HCT116 (cell line): Measurements from ENCODE around the gene PRKD2. TPM values are rescaled to one million over a fixed set of nuclear protein-coding genes. Genes with fewer than 3 reads are reported as not detected.

ENCODE experiments used
- ATAC-seq: fragments of 200-7000 bp; cut with Tn5 transposase; 2 replicates; pipeline ENCODE4 v1.9.1; 2020; ENCODE audit warnings: mild to moderate bottlenecking, moderate library complexity
- BruUV-seq: library from RNA; stranded (reverse); fragments of 400-500 nt; replicated peaks from 2 replicates; lab custom pipeline; 2021; lab: Mats Ljungman, UMichigan
- CTCF ChIA-PET: fragments of 300-600 bp; sonication (Branson Sonifier 250); formaldehyde crosslinking; loops from one replicate; lab custom pipeline; 2021; ENCODE audit warnings: antibody characterized with exemption; lab: Charles Lee
- POLR2A ChIA-PET: fragments of 300-600, 350-600 bp; sonication (Branson Sonifier 250); formaldehyde crosslinking; loops from one replicate; lab custom pipeline; 2021; ENCODE audit warnings: antibody characterized with exemption; lab: Charles Lee
- RAD21 ChIA-PET, 2 experiments: fragments of 300-600 bp; sonication (Branson Sonifier 250); formaldehyde crosslinking; loops; one replicate each; lab custom pipeline; 2023; ENCODE audit warnings: low total read pairs in 2 of 2; ENCODE audit not compliant: uncharacterized antibody in 2 of 2, unreplicated experiment in 2 of 2, low non-redundant PET in 1 of 2; lab: Charles Lee
- DNase-seq: peaks from one replicate; pipeline ENCODE4 v3.0.0-alpha.2; 2010; ENCODE audit warnings: low read depth, low spot score
- H2AFZ ChIP-seq: fragments of 200-600 bp; shearing (Covaris generic), sonication (generic); 2 replicates; pipeline ENCODE4 v1.6.1; 2017; ENCODE audit warnings: low read depth, mixed run types, mixed read lengths, antibody characterized with exemption, low read length; ENCODE audit not compliant: poor library complexity, severe bottlenecking
- H3K27ac ChIP-seq: 2 replicates; pipeline ENCODE4 v1.5.1; 2012; ENCODE audit warnings: low read depth, low read length
- H3K27me3 ChIP-seq: fragments of 200-600 bp; sonication (generic); 2 replicates; pipeline ENCODE4 v1.6.1; 2016; ENCODE audit warnings: mixed run types, low read length, mixed read lengths; ENCODE audit not compliant: insufficient read depth
- H3K36me3 ChIP-seq, 2 experiments: fragments of 200-500 bp in 1 of 2; fragments of 200-600 bp in 1 of 2; sonication (Bioruptor generic) in 1 of 2; sonication (generic) in 1 of 2; 2 replicates each; pipeline versions ENCODE4 v1.5.1 to v1.6.1; 2014 to 2016; ENCODE audit warnings: low read length in 2 of 2, inconsistent platforms in 1 of 2, mixed read lengths in 1 of 2, mixed run types in 1 of 2; ENCODE audit not compliant: insufficient read depth in 2 of 2, control insufficient read depth in 1 of 2
- H3K4me1 ChIP-seq, 2 experiments: fragments of 200-600 bp in 1 of 2; sonication (generic) in 1 of 2; 2 replicates each; pipeline versions ENCODE4 v1.5.1 to v1.6.1; 2012 to 2017; ENCODE audit warnings: low read length in 2 of 2, inconsistent platforms in 1 of 2, mild to moderate bottlenecking in 1 of 2, mixed read lengths in 1 of 2, mixed run types in 1 of 2, moderate library complexity in 1 of 2; ENCODE audit not compliant: insufficient read depth in 2 of 2, control insufficient read depth in 1 of 2
- H3K4me2 ChIP-seq: fragments of 200-600 bp; sonication (generic); 2 replicates; pipeline ENCODE4 v1.6.1; 2017; ENCODE audit warnings: mixed run types, low read length, mixed read lengths
- H3K4me3 ChIP-seq, 2 experiments: fragments of 200-600 bp in 1 of 2; sonication (generic) in 1 of 2; replicated peaks in 1 of 2; 2 replicates each; pipeline ENCODE4 v1.5.1; 2011 to 2016; ENCODE audit warnings: low read length in 2 of 2, control low read depth in 1 of 2, low read depth in 1 of 2, mild to moderate bottlenecking in 1 of 2, mixed read lengths in 1 of 2, mixed run types in 1 of 2
- H3K79me2 ChIP-seq: fragments of 200-600 bp; sonication (generic); 2 replicates; pipeline ENCODE4 v1.6.1; 2017; ENCODE audit warnings: mild to moderate bottlenecking, mixed run types, low read length, moderate library complexity, mixed read lengths; ENCODE audit not compliant: insufficient read depth
- H3K9ac ChIP-seq: fragments of 200-600 bp; sonication (generic); 2 replicates; pipeline ENCODE4 v1.6.1; 2016; ENCODE audit warnings: low read length, mixed read lengths
- H3K9me2 ChIP-seq: fragments of 200-600 bp; sonication (generic), shearing (Covaris generic); 2 replicates; pipeline ENCODE4 v1.6.1; 2017; ENCODE audit warnings: mixed run types, mild to moderate bottlenecking, moderate library complexity; ENCODE audit not compliant: insufficient read depth
- H3K9me3 ChIP-seq, 2 experiments: fragments of 200-500 bp in 1 of 2; fragments of 200-600 bp in 1 of 2; sonication (Bioruptor generic) in 1 of 2; sonication (generic) in 1 of 2; 2 replicates each; pipeline ENCODE4 v1.6.1; 2014 to 2017; ENCODE audit warnings: low read length in 2 of 2, mixed read lengths in 2 of 2, inconsistent platforms in 1 of 2, low read depth in 1 of 2, mild to moderate bottlenecking in 1 of 2, mixed run types in 1 of 2, moderate library complexity in 1 of 2; ENCODE audit not compliant: control insufficient read depth in 1 of 2, insufficient read depth in 1 of 2
- H4K20me1 ChIP-seq: fragments of 200-600 bp; sonication (generic), shearing (Covaris generic); 2 replicates; pipeline ENCODE4 v1.6.1; 2017; ENCODE audit warnings: mixed run types, mild to moderate bottlenecking, moderate library complexity; ENCODE audit not compliant: insufficient read depth
- ZFX ChIP-seq: fragments of 450-650 bp; IDR thresholded peaks from 2 replicates; pipeline ENCODE4 v1.6.1; 2017
- intact Hi-C: fragments of 100-400 bp; cut with micrococcal nuclease; formaldehyde crosslinking; loops from 2 replicates; pipeline ENCODE4 v1.10.0; 2022
- total RNA-seq: library from RNA; stranded (reverse); gene quantifications from one replicate; pipeline ENCODE4 v1.2.1, GENCODE V29; 2021; ENCODE audit not compliant: unreplicated experiment
- TF ChIP-seq, protein P1 (sequence below), 3 experiments: fragments of 200-600 bp in 1 of 3; sonication (generic) in 1 of 3; IDR thresholded peaks in 2 of 3; conservative IDR thresholded peaks in 1 of 3; 2 replicates each; pipeline ENCODE4 v1.5.1; 2012 to 2017; ENCODE audit warnings: low read depth in 2 of 3, low read length in 2 of 3, antibody characterized with exemption in 1 of 3, borderline replicate concordance in 1 of 3, control low read depth in 1 of 3, mild to moderate bottlenecking in 1 of 3, mixed read lengths in 1 of 3, mixed run types in 1 of 3, moderate library complexity in 1 of 3; ENCODE audit not compliant: insufficient read depth in 1 of 3

PRKD2 gene
- total RNA-seq, 1 experiment from 2014 or later = 73.5 TPM

GRCh38 chr19:46748325-46749109, 31.6 kb upstream of the PRKD2 start:
- no TSS peak for BruUV-seq
- ATAC-seq (0 out of 2 replicates have a peak, but pooled peaks have one; percentile 15), DNase-seq (no peak)
- Histone ChIP-seq H3K4me2 (no peak overlapping the region), H3K4me1 (peaks cover 5 to 23% of the 10 kb centered on the region in 2 experiments), H3K9me3 (no peaks in the 10 kb centered on the region), H3K27me3 (no peaks in the 10 kb centered on the region), H3K4me3 (no peak overlapping the region), H3K79me2 (peaks cover 26% of the 10 kb centered on the region), H3K9ac (no peak overlapping the region), H4K20me1 (peaks cover 3% of the 10 kb centered on the region; the same call in 1 of the 2 replicates), H3K27ac (no peak overlapping the region), H2AFZ (no peak overlapping the region), H3K9me2 (no peaks in the 10 kb centered on the region), H3K36me3 (no peaks in the 10 kb centered on the region; a peak in 2 of 4 replicates)
- POLR2A ChIA-PET = interaction anchor here (0.6 kb wide), 1 partner anchor 81 kb away, joined by 4 read pairs; no protein-coding TSS in a partner anchor
- intact Hi-C loops = no loop called here
- RAD21 ChIA-PET = no interaction called here
- CTCF ChIA-PET = interaction anchor here (1.2 to 1.5 kb wide), 2 partner anchors 87 to 92 kb away, joined by 3 read pairs; partner anchors contain the start of gene DACT3
- TF ChIP-seq, protein P1, sequence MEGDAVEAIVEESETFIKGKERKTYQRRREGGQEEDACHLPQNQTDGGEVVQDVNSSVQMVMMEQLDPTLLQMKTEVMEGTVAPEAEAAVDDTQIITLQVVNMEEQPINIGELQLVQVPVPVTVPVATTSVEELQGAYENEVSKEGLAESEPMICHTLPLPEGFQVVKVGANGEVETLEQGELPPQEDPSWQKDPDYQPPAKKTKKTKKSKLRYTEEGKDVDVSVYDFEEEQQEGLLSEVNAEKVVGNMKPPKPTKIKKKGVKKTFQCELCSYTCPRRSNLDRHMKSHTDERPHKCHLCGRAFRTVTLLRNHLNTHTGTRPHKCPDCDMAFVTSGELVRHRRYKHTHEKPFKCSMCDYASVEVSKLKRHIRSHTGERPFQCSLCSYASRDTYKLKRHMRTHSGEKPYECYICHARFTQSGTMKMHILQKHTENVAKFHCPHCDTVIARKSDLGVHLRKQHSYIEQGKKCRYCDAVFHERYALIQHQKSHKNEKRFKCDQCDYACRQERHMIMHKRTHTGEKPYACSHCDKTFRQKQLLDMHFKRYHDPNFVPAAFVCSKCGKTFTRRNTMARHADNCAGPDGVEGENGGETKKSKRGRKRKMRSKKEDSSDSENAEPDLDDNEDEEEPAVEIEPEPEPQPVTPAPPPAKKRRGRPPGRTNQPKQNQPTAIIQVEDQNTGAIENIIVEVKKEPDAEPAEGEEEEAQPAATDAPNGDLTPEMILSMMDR (IDR thresholded peaks at IDR 0.05 in 2 of 3, conservative IDR thresholded peaks at IDR 0.05 in 1 of 3; ENCODE audit: borderline replicate concordance in 1 of 3, insufficient read depth in 1 of 3, low read depth in 2 of 3, low read length in 2 of 3) = peak; percentile 51 to 95 (median 92); a peak in 5 of 6 replicates
- TF ChIP-seq ZFX = no peak
